ENCODE results near the gene KRTAP5-9. TPM values are rescaled to one million over a fixed set of nuclear protein-coding genes. Genes with fewer than 3 reads are reported as not detected.
"Not testable (repeated sequence)": the region's sequence is repeated elsewhere in the genome, so short reads cannot be mapped to it uniquely, and the experiment has no call there.

KRTAP5-9 gene
- total RNA-seq, 3 donors from 2014 or later = 0.60 to 1.4 TPM; not detected in 1

- H3K4me3 ChIP-seq = no peak overlapping the region
- TF ChIP-seq CTCF (IDR thresholded peaks at IDR 0.05) = no peak
- H3K9me3 ChIP-seq = no peaks in the 10 kb centered on the region
- H3K4me1 ChIP-seq (ENCODE audit: low read depth) = peaks cover 4% of the 10 kb centered on the region
- no peak for ATAC-seq
- no peaks in the 10 kb centered on the region for H3K36me3 ChIP-seq (ENCODE audit: low read depth)
- intact Hi-C loops (cut with DNase I, micrococcal nuclease) = no loop called here
- DNase-seq = no peak
Measured at GRCh38 chr11:71538666-71538990, 9.6 kb upstream of the KRTAP5-9 start.

- ATAC-seq (no peak), DNase-seq (no peak)
- Histone ChIP-seq H3K36me3 (ENCODE audit: low read depth) (no peaks in the 10 kb centered on the region), H3K4me1 (ENCODE audit: low read depth) (peaks cover 4% of the 10 kb centered on the region), H3K9me3 (no peaks in the 10 kb centered on the region), H3K4me3 (no peak overlapping the region)
- TF ChIP-seq CTCF (IDR thresholded peaks at IDR 0.05) = no peak
- intact Hi-C loops (cut with DNase I, micrococcal nuclease) = no loop called here
Measured at GRCh38 chr11:71539017-71539416, 9.2 kb upstream of the KRTAP5-9 start.

- ATAC-seq; intact Hi-C loops (cut with DNase I, micrococcal nuclease); DNase-seq; H3K4me1 ChIP-seq (ENCODE audit: low read depth); H3K4me3 ChIP-seq; H3K9me3 ChIP-seq; H3K36me3 ChIP-seq (ENCODE audit: low read depth): not testable (repeated sequence)
Measured at GRCh38 chr11:71539971-71540370, 8.2 kb upstream of the KRTAP5-9 start.

DNA sequence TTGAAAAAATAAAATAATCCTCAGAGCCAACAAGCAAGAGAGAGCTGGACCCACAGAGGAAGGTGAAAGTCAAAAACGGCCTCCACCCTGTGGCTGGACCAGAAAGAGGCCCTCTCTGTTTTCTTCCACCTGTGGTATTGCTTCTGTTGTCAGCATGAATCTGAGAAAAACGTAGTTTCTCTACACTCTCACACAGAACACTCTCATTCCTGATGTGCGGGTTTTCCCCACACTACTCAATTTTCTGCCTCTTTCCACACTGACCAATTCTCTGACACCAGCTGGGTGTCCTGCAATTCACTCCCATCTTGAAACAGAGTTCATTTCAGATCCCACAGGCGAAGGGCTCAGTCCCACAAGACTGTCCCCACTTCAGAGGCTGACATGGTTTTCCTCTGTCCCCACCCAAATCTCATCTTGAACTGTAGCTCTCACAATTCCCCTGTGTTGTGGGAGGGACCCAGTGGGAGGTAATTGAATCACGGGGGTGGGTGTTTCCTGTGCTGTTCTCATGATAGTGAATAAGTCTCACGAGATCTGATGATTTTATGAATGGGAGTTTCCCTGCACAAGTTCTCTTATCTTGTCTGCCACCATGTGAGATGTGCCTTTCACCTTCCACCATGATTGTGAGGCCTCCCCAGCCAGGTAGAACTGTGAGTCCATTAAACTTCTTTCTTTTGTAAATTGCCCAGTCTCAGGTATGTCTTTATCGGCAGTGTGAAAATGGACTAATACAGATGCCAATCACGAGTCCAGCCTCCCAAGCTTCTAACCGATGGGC, 7.5 kb upstream of the KRTAP5-9 start:
- H3K36me3 ChIP-seq (ENCODE audit: low read depth); ATAC-seq; H3K4me1 ChIP-seq (ENCODE audit: low read depth); H3K4me3 ChIP-seq; H3K9me3 ChIP-seq; intact Hi-C loops (cut with DNase I, micrococcal nuclease); DNase-seq: not testable (repeated sequence)

DNA sequence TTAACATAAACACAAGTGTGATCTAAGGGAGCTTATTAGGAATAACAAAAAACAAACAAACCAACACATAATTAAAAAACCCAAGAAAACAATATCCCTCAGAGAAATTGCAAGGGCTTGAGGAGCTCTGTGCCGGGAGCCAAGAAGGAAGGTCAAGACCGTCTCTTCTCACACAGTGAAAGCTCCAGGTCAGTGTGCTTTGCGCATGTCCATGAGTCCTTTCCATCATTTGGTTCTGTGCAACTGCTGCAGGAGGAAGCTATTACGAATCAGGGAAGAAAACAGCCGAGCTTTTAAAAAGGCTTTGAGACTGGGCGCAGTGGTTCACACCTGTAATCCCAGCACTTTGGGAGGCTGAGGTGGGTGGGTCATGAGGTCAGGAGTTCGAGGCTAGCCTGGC, 5.8 kb upstream of the KRTAP5-9 start:
- DNase-seq = no peak
- intact Hi-C loops (cut with DNase I, micrococcal nuclease) = no loop called here
- Histone ChIP-seq H3K4me3 (no peak overlapping the region), H3K4me1 (ENCODE audit: low read depth) (no peaks in the 10 kb centered on the region), H3K36me3 (ENCODE audit: low read depth) (no peaks in the 10 kb centered on the region), H3K9me3 (no peaks in the 10 kb centered on the region)
- no peak for ATAC-seq
- no peak for TF ChIP-seq CTCF (IDR thresholded peaks at IDR 0.05)

DNA sequence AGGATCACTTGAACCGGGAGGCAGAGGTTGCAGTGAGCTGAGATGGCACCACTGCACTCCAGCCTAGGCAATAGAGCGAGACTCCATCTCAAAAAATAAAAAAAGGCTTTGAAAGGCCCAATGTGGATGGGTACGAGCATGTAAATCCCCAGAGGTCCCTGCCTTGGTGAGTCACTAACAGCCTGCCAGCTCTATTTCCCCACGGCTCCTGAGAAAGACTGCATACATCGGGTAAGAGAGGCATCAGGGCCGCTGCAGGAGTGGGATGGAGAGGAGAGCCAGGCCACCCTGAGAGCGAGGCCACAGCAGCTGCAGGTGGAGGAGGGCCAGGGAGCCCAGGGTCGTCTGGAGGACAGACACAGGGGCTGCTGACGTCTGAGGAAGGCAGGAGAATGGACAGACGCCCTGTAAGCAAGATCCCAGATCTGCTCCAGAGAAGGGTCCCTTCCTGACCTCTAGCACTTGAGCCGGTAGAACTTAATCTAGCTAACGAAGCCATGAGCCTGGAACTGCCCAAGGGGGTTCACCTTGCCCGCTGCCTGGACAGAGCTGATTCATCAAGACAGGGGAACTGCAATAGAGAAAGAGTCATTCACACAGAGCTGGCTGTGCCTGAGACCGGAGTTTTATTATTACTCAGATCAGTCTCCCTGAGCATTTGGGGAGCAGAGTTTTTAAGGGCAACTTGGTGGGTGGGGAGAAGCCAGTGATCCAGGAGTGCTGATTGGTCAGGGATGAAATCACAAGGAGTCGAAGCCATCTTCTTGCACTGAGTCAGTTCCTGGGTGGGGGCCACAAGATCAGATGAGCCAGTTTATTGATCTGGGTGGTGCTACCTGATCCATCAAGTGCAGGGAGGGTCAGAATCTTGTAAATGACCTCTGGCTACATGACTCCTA, 5.1 kb upstream of the KRTAP5-9 start:
- no peaks in the 10 kb centered on the region for H3K4me1 ChIP-seq (ENCODE audit: low read depth)
- H3K4me3 ChIP-seq = no peak overlapping the region
- TF ChIP-seq CTCF (IDR thresholded peaks at IDR 0.05) = no peak
- ATAC-seq = no peak
- no peak for DNase-seq
- intact Hi-C loops (cut with DNase I, micrococcal nuclease) = no loop called here
- no peaks in the 10 kb centered on the region for H3K36me3 ChIP-seq (ENCODE audit: low read depth)
- H3K9me3 ChIP-seq = no peaks in the 10 kb centered on the region
